IPS-18a (cell line): ENCODE measurements around the gene SECTM1.

Experiments used
- H3K27ac ChIP-seq: one replicate; pipeline ENCODE4 v1.5.1; 2013; ENCODE audit warnings: low read length
- H3K27me3 ChIP-seq: one replicate; pipeline ENCODE4 v1.6.1; 2013; ENCODE audit warnings: mild to moderate bottlenecking, low read length; ENCODE audit not compliant: control insufficient read depth, insufficient read depth
- H3K36me3 ChIP-seq: one replicate; pipeline ENCODE4 v1.6.1; 2013; ENCODE audit warnings: low read depth, low read length; ENCODE audit not compliant: control insufficient read depth
- H3K4me1 ChIP-seq: one replicate; pipeline ENCODE4 v1.6.1; 2013; ENCODE audit warnings: low read depth, low read length; ENCODE audit not compliant: control insufficient read depth
- H3K4me3 ChIP-seq: one replicate; pipeline ENCODE4 v1.5.1; 2013; ENCODE audit warnings: low read length
- H3K9ac ChIP-seq: one replicate; pipeline ENCODE4 v1.6.1; 2013; ENCODE audit warnings: mild to moderate bottlenecking, low read length, moderate library complexity
- H3K9me3 ChIP-seq: one replicate; pipeline ENCODE4 v1.6.1; 2013; ENCODE audit warnings: low read depth, low read length; ENCODE audit not compliant: control insufficient read depth

SECTM1 gene

GRCh38 chr17:82295472-82295814 is 38.1 kb downstream of the SECTM1 start:
- Histone ChIP-seq H3K9me3 (no peaks in the 10 kb centered on the region), H3K4me1 (peaks cover 4% of the 10 kb centered on the region), H3K27ac (no peak overlapping the region)

GRCh38 chr17:82294064-82294773 is 39.3 kb downstream of the SECTM1 start:
- peaks cover 31% of the 10 kb centered on the region for H3K27me3 ChIP-seq
- H3K36me3 ChIP-seq, result no peaks in the 10 kb centered on the region
- no peaks in the 10 kb centered on the region for H3K9me3 ChIP-seq
- H3K9ac ChIP-seq, result peak overlapping the region; percentile 38
- peak overlapping the region; percentile 67 for H3K4me3 ChIP-seq
- no peak overlapping the region for H3K27ac ChIP-seq
- peaks cover 4% of the 10 kb centered on the region for H3K4me1 ChIP-seq

More at GRCh38 chr17:82295472-82295814, 38.1 kb downstream of the SECTM1 start:
- no peak overlapping the region for H3K9ac ChIP-seq
- peaks cover 31% of the 10 kb centered on the region for H3K27me3 ChIP-seq
- H3K36me3 ChIP-seq, result no peaks in the 10 kb centered on the region
- no peak overlapping the region for H3K4me3 ChIP-seq

- Histone ChIP-seq H3K27me3 (peaks cover 27% of the 10 kb centered on the region), H3K27ac (no peak overlapping the region), H3K9ac (peak overlapping the region; percentile 63), H3K36me3 (no peaks in the 10 kb centered on the region), H3K4me1 (peaks cover 4% of the 10 kb centered on the region), H3K4me3 (peak overlapping the region; percentile 75), H3K9me3 (no peaks in the 10 kb centered on the region)
These were observed 41.1 kb downstream of the SECTM1 start for GRCh38 chr17:82292251-82293154.

GRCh38 chr17:82291582-82292250 is 41.9 kb downstream of the SECTM1 start:
- peak overlapping the region; percentile 63 for H3K9ac ChIP-seq
- no peaks in the 10 kb centered on the region for H3K9me3 ChIP-seq
- H3K4me3 ChIP-seq, result peak overlapping the region; percentile 75
- no peak overlapping the region for H3K27ac ChIP-seq
- no peaks in the 10 kb centered on the region for H3K4me1 ChIP-seq
- peaks cover 19% of the 10 kb centered on the region for H3K27me3 ChIP-seq
- no peaks in the 10 kb centered on the region for H3K36me3 ChIP-seq

- Histone ChIP-seq H3K27me3 (no peaks in the 10 kb centered on the region), H3K9ac (no peak overlapping the region), H3K9me3 (no peaks in the 10 kb centered on the region), H3K4me3 (no peak overlapping the region), H3K4me1 (no peaks in the 10 kb centered on the region), H3K36me3 (no peaks in the 10 kb centered on the region), H3K27ac (no peak overlapping the region)
These were observed 45.4 kb downstream of the SECTM1 start for GRCh38 chr17:82287868-82288801.

GRCh38 chr17:82287013-82287867 is 46.3 kb downstream of the SECTM1 start:
- Histone ChIP-seq H3K27me3 (no peaks in the 10 kb centered on the region), H3K36me3 (no peaks in the 10 kb centered on the region), H3K4me3 (no peak overlapping the region), H3K27ac (no peak overlapping the region), H3K4me1 (no peaks in the 10 kb centered on the region), H3K9me3 (no peaks in the 10 kb centered on the region), H3K9ac (no peak overlapping the region)

- Histone ChIP-seq H3K4me3 (no peak overlapping the region), H3K27me3 (no peaks in the 10 kb centered on the region), H3K36me3 (no peaks in the 10 kb centered on the region), H3K9me3 (no peaks in the 10 kb centered on the region), H3K9ac (no peak overlapping the region), H3K27ac (no peak overlapping the region), H3K4me1 (no peaks in the 10 kb centered on the region)
These were observed 48.4 kb downstream of the SECTM1 start for GRCh38 chr17:82285141-82285540.

GRCh38 chr17:82283208-82283749 is 50.3 kb downstream of the SECTM1 start:
- H3K9ac ChIP-seq, result no peak overlapping the region
- H3K36me3 ChIP-seq, result no peaks in the 10 kb centered on the region
- no peaks in the 10 kb centered on the region for H3K27me3 ChIP-seq
- peaks cover 4% of the 10 kb centered on the region for H3K4me1 ChIP-seq
- no peaks in the 10 kb centered on the region for H3K9me3 ChIP-seq
- H3K27ac ChIP-seq, result no peak overlapping the region
- H3K4me3 ChIP-seq, result no peak overlapping the region

GRCh38 chr17:82282239-82283207 is 51.0 kb downstream of the SECTM1 start:
- peaks cover 4% of the 10 kb centered on the region for H3K4me1 ChIP-seq
- no peaks in the 10 kb centered on the region for H3K36me3 ChIP-seq
- no peaks in the 10 kb centered on the region for H3K9me3 ChIP-seq
- H3K27ac ChIP-seq, result no peak overlapping the region
- H3K4me3 ChIP-seq, result no peak overlapping the region
- no peak overlapping the region for H3K9ac ChIP-seq
- no peaks in the 10 kb centered on the region for H3K27me3 ChIP-seq
